ENCODE results near the gene CBX8. TPM values are rescaled to one million over a fixed set of nuclear protein-coding genes. Genes with fewer than 3 reads are reported as not detected.

The CBX8 gene
- total RNA-seq, 1 donor from 2014 or later = 2.7 TPM

DNA sequence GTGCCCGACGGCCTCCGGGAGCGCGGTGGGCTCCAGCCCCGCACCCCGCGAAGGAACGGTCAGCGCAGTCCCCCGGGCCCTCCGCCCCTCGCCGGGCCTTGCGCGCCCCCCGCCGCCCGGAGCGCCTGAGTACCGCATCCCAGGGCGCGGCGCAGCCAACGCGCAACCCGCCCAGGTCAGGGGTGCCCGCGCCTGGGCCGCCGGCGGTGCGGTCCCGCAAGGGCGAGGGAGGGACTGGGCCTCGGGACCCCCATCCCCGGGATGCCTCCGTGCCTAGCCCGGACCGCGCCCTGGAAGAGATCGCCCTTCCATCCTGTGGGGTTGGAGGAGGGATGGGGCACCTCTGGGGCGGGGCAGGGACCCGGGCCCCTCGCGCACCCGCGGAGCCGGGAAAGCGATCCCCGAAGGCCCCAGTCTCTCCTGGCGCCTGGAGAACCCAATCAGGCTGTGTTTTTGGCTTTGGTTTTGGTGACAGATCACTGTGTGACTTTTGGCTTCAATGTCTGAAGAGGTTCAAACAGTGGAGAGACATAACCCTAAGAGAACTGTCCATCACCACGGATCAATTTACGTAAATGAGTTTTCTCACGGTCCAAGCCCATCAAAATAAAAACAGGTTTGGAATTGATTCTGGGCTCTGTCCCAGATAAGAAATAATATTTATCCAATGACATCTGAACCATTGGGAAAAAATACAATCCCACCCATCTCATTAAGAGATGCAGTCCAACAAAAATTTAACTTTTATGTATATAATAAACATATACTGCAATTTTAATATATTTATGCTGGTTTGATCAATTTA lies 48.4 kb downstream of the CBX8 start:
- Histone ChIP-seq H3K36me3 (ENCODE audit: control insufficient read depth, insufficient read depth, low read length) (no peaks in the 10 kb centered on the region), H3K27me3 (ENCODE audit: control insufficient read depth, insufficient read depth, low read length) (peaks cover 44% of the 10 kb centered on the region), H3K4me3 (ENCODE audit: low read depth, low read length) (no peak overlapping the region)
- no peak for DNase-seq (ENCODE audit: low read depth)
- TF ChIP-seq, protein P1, sequence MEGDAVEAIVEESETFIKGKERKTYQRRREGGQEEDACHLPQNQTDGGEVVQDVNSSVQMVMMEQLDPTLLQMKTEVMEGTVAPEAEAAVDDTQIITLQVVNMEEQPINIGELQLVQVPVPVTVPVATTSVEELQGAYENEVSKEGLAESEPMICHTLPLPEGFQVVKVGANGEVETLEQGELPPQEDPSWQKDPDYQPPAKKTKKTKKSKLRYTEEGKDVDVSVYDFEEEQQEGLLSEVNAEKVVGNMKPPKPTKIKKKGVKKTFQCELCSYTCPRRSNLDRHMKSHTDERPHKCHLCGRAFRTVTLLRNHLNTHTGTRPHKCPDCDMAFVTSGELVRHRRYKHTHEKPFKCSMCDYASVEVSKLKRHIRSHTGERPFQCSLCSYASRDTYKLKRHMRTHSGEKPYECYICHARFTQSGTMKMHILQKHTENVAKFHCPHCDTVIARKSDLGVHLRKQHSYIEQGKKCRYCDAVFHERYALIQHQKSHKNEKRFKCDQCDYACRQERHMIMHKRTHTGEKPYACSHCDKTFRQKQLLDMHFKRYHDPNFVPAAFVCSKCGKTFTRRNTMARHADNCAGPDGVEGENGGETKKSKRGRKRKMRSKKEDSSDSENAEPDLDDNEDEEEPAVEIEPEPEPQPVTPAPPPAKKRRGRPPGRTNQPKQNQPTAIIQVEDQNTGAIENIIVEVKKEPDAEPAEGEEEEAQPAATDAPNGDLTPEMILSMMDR (IDR thresholded peaks at IDR 0.05; ENCODE audit: insufficient read depth, low read length, poor library complexity, severe bottlenecking) = no peak

DNA sequence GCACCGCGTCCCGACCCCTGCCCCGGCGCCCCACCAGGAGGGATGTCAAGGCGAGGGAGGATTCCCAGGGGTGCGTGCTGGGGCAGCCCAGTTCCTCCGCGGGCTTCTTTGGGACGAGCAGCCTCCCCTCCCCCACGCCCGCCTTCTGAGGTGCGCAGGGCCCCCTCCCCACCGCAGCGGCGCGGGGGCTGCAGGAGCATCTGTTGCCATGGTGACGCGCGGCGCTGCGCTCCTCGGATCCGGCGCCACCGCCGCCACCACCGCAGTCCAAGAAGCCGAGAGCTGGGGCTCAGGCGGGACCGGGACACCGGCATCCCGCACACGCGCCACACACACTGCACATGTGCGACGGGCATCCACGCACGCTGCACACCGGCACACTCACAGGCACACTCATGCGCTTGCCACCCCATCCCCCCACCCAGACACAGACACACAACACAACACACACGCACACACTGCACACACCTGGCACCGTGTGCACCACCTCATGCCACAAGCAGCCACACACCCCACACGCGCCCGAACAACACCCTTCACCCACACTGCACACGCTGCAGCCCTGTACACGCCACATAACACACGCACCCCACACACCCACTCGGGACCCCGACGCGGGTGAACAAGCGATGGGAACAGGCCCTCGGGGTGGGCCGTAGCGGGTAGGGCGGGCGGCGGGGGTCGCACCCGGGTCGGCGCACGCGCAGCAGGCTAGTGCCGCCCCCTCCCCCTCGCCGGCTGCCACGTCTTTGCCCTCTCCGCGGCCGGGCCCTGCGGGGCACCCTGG lies 49.2 kb downstream of the CBX8 start:
- DNase-seq (ENCODE audit: low read depth) = no peak
- peaks cover 49% of the 10 kb centered on the region for H3K27me3 ChIP-seq (ENCODE audit: control insufficient read depth, insufficient read depth, low read length)
- no peak overlapping the region for H3K4me3 ChIP-seq (ENCODE audit: low read depth, low read length)

DNA sequence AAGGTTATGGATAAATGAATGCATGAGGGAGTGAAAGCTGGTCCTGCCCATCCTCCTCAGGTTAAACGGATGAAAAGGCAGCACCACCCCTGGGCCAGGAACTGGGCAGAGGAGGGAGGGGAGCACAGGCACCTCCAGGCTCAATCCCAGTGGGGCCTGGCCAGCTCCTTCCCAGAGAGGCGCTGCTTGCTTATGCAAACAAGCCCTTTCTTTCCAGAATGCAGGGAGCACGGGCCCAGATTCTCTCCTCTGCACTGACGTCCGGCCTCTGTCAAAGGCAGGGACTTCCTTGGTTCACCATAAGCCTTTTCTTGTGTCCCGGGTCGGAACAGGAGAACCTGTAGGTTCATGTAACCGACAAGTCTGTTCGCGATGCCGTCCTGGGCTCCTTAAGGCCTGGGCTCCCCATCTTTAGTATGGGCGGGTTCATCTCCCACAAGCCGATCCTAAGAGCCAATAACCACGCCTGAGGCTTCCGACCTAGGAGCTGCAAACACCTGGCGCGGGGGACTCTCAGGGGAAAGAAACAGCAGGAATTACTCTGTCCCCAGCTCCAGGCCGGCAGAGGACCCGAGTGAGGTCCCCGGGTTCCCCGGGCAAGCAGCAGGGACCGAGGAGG lies 49.9 kb downstream of the CBX8 start:
- Histone ChIP-seq H3K27me3 (ENCODE audit: control insufficient read depth, insufficient read depth, low read length) (peaks cover 51% of the 10 kb centered on the region), H3K36me3 (ENCODE audit: control insufficient read depth, insufficient read depth, low read length) (no peaks in the 10 kb centered on the region), H3K4me3 (ENCODE audit: low read depth, low read length) (no peak overlapping the region)
- no peak for DNase-seq (ENCODE audit: low read depth)
- TF ChIP-seq, protein P1 (IDR thresholded peaks at IDR 0.05; ENCODE audit: insufficient read depth, low read length, poor library complexity, severe bottlenecking) = no peak

More for the DNA sequence above, 49.2 kb downstream of the CBX8 start:
- H3K36me3 ChIP-seq (ENCODE audit: control insufficient read depth, insufficient read depth, low read length) = no peaks in the 10 kb centered on the region
- TF ChIP-seq, protein P1 (IDR thresholded peaks at IDR 0.05; ENCODE audit: insufficient read depth, low read length, poor library complexity, severe bottlenecking) = no peak

DNA sequence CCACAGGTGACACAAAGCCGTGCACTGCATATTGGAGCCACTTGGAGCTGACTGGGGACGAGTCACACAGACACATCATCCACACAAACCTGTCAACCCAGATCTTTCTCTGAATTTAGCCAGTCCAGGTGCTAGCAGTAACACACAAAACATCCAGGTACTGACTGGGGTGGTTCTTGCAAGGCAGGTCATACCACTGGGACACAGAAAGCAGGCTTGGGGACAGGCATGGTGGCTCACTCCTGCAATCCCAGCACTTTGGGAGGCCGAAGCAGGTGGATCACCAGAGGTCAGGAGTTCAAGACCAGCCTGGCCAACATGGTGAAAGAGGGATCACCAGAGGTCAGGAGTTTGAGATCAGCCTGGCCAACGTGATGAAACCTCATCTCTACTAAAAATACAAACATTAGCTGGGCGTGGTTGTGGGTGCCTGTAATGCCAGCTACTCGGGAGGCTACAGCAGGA lies 51.2 kb downstream of the CBX8 start:
- no peak for DNase-seq (ENCODE audit: low read depth)
- TF ChIP-seq, protein P1 (IDR thresholded peaks at IDR 0.05; ENCODE audit: insufficient read depth, low read length, poor library complexity, severe bottlenecking) = no peak
- peaks cover 61% of the 10 kb centered on the region for H3K27me3 ChIP-seq (ENCODE audit: control insufficient read depth, insufficient read depth, low read length)

DNA sequence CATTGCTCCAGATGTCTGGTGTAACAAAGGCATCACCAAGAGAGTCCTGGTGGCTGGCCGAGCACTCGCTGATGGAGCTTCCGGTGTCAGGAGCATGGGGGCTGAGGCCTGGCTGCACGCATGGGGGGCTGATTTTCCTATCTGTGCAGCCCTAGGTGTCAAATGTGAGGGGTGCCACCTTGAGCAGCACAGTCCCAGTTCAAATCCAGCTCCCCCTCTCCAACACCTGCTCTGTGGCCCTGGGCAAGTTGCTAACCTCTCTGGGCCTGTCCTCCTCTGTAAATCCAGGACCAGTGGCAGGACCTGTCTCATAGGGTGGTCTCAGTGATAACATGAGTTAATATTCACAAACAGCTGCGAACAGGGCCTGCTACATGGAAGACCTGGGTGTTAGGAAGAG lies 53.3 kb downstream of the CBX8 start:
- Histone ChIP-seq H3K36me3 (ENCODE audit: control insufficient read depth, insufficient read depth, low read length) (no peaks in the 10 kb centered on the region), H3K4me3 (ENCODE audit: low read depth, low read length) (no peak overlapping the region), H3K27me3 (ENCODE audit: control insufficient read depth, insufficient read depth, low read length) (peaks cover 66% of the 10 kb centered on the region)
- DNase-seq (ENCODE audit: low read depth) = no peak
- TF ChIP-seq, protein P1 (IDR thresholded peaks at IDR 0.05; ENCODE audit: insufficient read depth, low read length, poor library complexity, severe bottlenecking) = no peak

More for the DNA sequence above, 51.2 kb downstream of the CBX8 start:
- H3K4me3 ChIP-seq (ENCODE audit: low read depth, low read length) = no peak overlapping the region
- no peaks in the 10 kb centered on the region for H3K36me3 ChIP-seq (ENCODE audit: control insufficient read depth, insufficient read depth, low read length)
